Stimulated activated CD8-positive, alpha-beta memory T cell treated with anti-CD3 and anti-CD28 coated beads, Interleukin-15, amount 100 ng/mL, for 48 hours (primary cell): ENCODE results near the gene BLOC1S6.

Experiments
- DNase-seq, 2 donors: peaks; one replicate each; pipeline ENCODE4 v3.0.0-alpha.2; 2020; ENCODE audit warnings: low read depth in 2 of 2

BLOC1S6 gene

GRCh38 chr15:45588219-45588875 is 1.2 kb downstream of the BLOC1S6 start:
- DNase-seq, result no peak

GRCh38 chr15:45589256-45589655 is 2.1 kb downstream of the BLOC1S6 start:
- DNase-seq, result no peak

- DNase-seq, result no peak
Observed at GRCh38 chr15:45594319-45594718, 7.1 kb downstream of the BLOC1S6 start.

GRCh38 chr15:45594835-45595530 is 7.8 kb downstream of the BLOC1S6 start:
- DNase-seq, result no peak

- no peak for DNase-seq
Observed at GRCh38 chr15:45603881-45604280, 16.7 kb downstream of the BLOC1S6 start.

GRCh38 chr15:45604326-45604725 is 17.1 kb downstream of the BLOC1S6 start:
- DNase-seq, result no peak

GRCh38 chr15:45606413-45606812 is 19.2 kb downstream of the BLOC1S6 start:
- DNase-seq, result no peak

- DNase-seq, result no peak
Observed at GRCh38 chr15:45606841-45607240, 19.7 kb downstream of the BLOC1S6 start.

GRCh38 chr15:45611305-45611704 is 24.1 kb downstream of the BLOC1S6 start:
- DNase-seq, result no peak

- no peak for DNase-seq
Observed at GRCh38 chr15:45612790-45613415, 25.7 kb downstream of the BLOC1S6 start.

GRCh38 chr15:45616901-45617323 is 29.7 kb downstream of the BLOC1S6 start:
- no peak for DNase-seq

- no peak for DNase-seq
Observed at GRCh38 chr15:45618813-45619212, 31.6 kb downstream of the BLOC1S6 start.

- DNase-seq, result no peak
Observed at GRCh38 chr15:45628136-45628535, 41.0 kb downstream of the BLOC1S6 start.

- DNase-seq, result no peak
Observed at GRCh38 chr15:45630917-45631691, 43.9 kb downstream of the BLOC1S6 start.

- DNase-seq, result no peak
Observed at GRCh38 chr15:45631776-45632175, 44.6 kb downstream of the BLOC1S6 start.

GRCh38 chr15:45634432-45635190 is 47.4 kb downstream of the BLOC1S6 start, which contains the start of gene SQOR:
TSS of gene SQOR (plus strand) at chr15:45635029. CDS start at chr15:45658924, 23,895 bp downstream.
- DNase-seq, result peak; percentile 58 to 59

- DNase-seq, result peak; percentile 36 to 56
Observed at GRCh38 chr15:45635191-45635638, 48.0 kb downstream of the BLOC1S6 start.

- DNase-seq, result no peak
Observed at GRCh38 chr15:45635763-45636292, 48.6 kb downstream of the BLOC1S6 start.

GRCh38 chr15:45637141-45637540 is 50.0 kb downstream of the BLOC1S6 start:
- DNase-seq, result no peak

- DNase-seq, result peak; percentile 30 to 43
Observed at GRCh38 chr15:45637552-45638033, 50.4 kb downstream of the BLOC1S6 start.

GRCh38 chr15:45640616-45641015 is 53.4 kb downstream of the BLOC1S6 start:
- DNase-seq, result no peak
